ENCODE data around the gene OXTR. TPM values are rescaled to one million over a fixed set of nuclear protein-coding genes. Genes with fewer than 3 reads are reported as not detected.
"Not testable (repeated sequence)": the region's sequence is repeated elsewhere in the genome, so short reads cannot be mapped to it uniquely, and the experiment has no call there.

The OXTR gene
- total RNA-seq, 1 experiment from 2014 or later, result 3.4 TPM

- Mint-ChIP-seq H3K36me3 (ENCODE audit: insufficient read depth, unreplicated experiment) (no peaks in the 10 kb centered on the region), H3K4me3 (ENCODE audit: low read depth, unreplicated experiment) (no peak overlapping the region), H3K27me3 (ENCODE audit: unreplicated experiment) (peaks cover 27% of the 10 kb centered on the region), H3K4me1 (ENCODE audit: low read depth, unreplicated experiment) (peaks cover 18% of the 10 kb centered on the region), H3K27ac (ENCODE audit: unreplicated experiment) (peak overlapping the region; percentile 4), H3K9me3 (ENCODE audit: low read depth, unreplicated experiment) (peaks cover 3% of the 10 kb centered on the region)
- CTCF ChIA-PET, result no interaction called here
- BruUV-seq (replicated peaks), result no TSS peak
- TF ChIP-seq CTCF (IDR thresholded peaks at IDR 0.05; ENCODE audit: unreplicated experiment), result no peak
- no peak for DNase-seq
- intact Hi-C loops (cut with micrococcal nuclease; ENCODE audit: unreplicated experiment), result no loop called here
Measured at GRCh38 chr3:8727605-8728512, 41.6 kb downstream of the OXTR start.

DNA sequence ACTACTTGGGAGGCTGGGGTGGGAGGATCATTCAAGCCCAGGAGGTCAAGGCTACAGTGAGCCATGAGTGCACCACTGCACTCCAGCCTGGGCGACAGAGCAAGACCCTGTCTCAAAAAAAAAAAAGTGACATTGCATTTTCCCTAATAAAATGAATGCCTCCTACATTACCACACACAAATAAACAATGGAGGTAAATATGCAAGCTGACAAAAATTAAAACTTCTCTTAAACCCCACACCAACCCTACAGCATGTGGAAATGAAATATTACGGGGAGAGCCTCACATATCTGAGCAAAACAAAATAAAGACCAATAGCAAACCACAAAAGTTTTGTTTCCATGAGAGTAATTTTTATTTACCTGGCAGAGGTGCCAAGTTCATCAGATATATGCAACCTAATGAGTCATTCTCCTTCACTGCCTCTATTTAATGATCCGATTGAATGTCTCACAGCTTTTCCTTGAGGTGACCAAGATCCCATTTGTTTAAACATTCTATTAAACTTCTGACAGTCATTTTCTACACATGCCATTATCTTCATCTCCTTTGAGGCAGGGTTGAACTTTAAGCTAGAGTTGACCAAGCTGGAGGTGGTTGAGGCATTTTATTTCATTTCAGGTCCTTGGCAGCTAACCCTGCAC is 45.2 kb downstream of the OXTR start:
- CTCF ChIA-PET, result interaction anchor here (0.7 to 0.9 kb wide), 2 partner anchors 17 to 45 kb away, joined by 4 read pairs; partner anchors contain the start of gene OXTR
- no peaks in the 10 kb centered on the region for H3K36me3 Mint-ChIP-seq (ENCODE audit: insufficient read depth, unreplicated experiment)
- intact Hi-C loops (cut with micrococcal nuclease; ENCODE audit: unreplicated experiment), result no loop called here

GRCh38 chr3:8723612-8724011 is 45.8 kb downstream of the OXTR start:
- H3K36me3 Mint-ChIP-seq (ENCODE audit: insufficient read depth, unreplicated experiment), result no peaks in the 10 kb centered on the region
- DNase-seq, result no peak
- intact Hi-C loops (cut with micrococcal nuclease; ENCODE audit: unreplicated experiment), result no loop called here

More for the DNA sequence above, 45.2 kb downstream of the OXTR start:
- Mint-ChIP-seq H3K4me1 (ENCODE audit: low read depth, unreplicated experiment) (peaks cover 18% of the 10 kb centered on the region), H3K9me3 (ENCODE audit: low read depth, unreplicated experiment) (peaks cover 3% of the 10 kb centered on the region), H3K27ac (ENCODE audit: unreplicated experiment) (peak overlapping the region; percentile 23), H3K27me3 (ENCODE audit: unreplicated experiment) (peaks cover 6% of the 10 kb centered on the region), H3K4me3 (ENCODE audit: low read depth, unreplicated experiment) (peak overlapping the region; percentile 19)
- BruUV-seq (replicated peaks), result no TSS peak
- DNase-seq, result no peak
- TF ChIP-seq CTCF (IDR thresholded peaks at IDR 0.05; ENCODE audit: unreplicated experiment), result no peak

GRCh38 chr3:8722808-8723207 is 46.6 kb downstream of the OXTR start:
- Mint-ChIP-seq H3K4me1 (ENCODE audit: low read depth, unreplicated experiment) (peaks cover 18% of the 10 kb centered on the region), H3K27ac (ENCODE audit: unreplicated experiment) (no peak overlapping the region), H3K27me3 (ENCODE audit: unreplicated experiment) (no peaks in the 10 kb centered on the region), H3K4me3 (ENCODE audit: low read depth, unreplicated experiment) (no peak overlapping the region), H3K9me3 (ENCODE audit: low read depth, unreplicated experiment) (peaks cover 3% of the 10 kb centered on the region), H3K36me3 (ENCODE audit: insufficient read depth, unreplicated experiment) (no peaks in the 10 kb centered on the region)
- intact Hi-C loops (cut with micrococcal nuclease; ENCODE audit: unreplicated experiment), result no loop called here
- no TSS peak for BruUV-seq (replicated peaks)
- DNase-seq, result no peak
- CTCF ChIA-PET, result no interaction called here
- no peak for TF ChIP-seq CTCF (IDR thresholded peaks at IDR 0.05; ENCODE audit: unreplicated experiment)

More at GRCh38 chr3:8723612-8724011, 45.8 kb downstream of the OXTR start:
- H3K27me3 Mint-ChIP-seq (ENCODE audit: unreplicated experiment), result no peaks in the 10 kb centered on the region
- peaks cover 18% of the 10 kb centered on the region for H3K4me1 Mint-ChIP-seq (ENCODE audit: low read depth, unreplicated experiment)
- H3K4me3 Mint-ChIP-seq (ENCODE audit: low read depth, unreplicated experiment), result no peak overlapping the region
- H3K9me3 Mint-ChIP-seq (ENCODE audit: low read depth, unreplicated experiment), result peaks cover 3% of the 10 kb centered on the region
- no TSS peak for BruUV-seq (replicated peaks)
- CTCF ChIA-PET, result no interaction called here
- no peak for TF ChIP-seq CTCF (IDR thresholded peaks at IDR 0.05; ENCODE audit: unreplicated experiment)
- H3K27ac Mint-ChIP-seq (ENCODE audit: unreplicated experiment), result no peak overlapping the region

DNA sequence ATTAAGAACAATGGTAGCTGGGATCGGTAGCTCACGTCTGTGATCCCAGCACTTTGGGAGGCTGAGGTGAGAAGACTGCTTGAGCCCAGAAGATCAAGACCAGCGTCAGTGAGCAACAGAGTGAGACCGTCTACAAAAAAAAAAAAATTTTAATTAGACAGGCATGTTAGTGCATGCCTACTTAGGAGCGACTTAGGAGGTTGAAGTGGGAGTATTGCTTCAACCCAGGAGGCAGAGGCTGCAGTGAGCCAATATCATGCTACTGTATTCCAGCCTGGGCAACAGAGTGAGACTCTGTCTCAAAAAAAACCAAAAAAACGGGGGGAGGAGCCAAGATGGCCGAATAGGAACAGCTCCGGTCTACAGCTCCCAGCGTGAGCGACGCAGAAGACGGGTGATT is 53.7 kb downstream of the OXTR start:
- BruUV-seq (replicated peaks); H3K27ac Mint-ChIP-seq (ENCODE audit: unreplicated experiment); DNase-seq; H3K4me1 Mint-ChIP-seq (ENCODE audit: low read depth, unreplicated experiment); intact Hi-C loops (cut with micrococcal nuclease; ENCODE audit: unreplicated experiment); H3K4me3 Mint-ChIP-seq (ENCODE audit: low read depth, unreplicated experiment); H3K36me3 Mint-ChIP-seq (ENCODE audit: insufficient read depth, unreplicated experiment); H3K9me3 Mint-ChIP-seq (ENCODE audit: low read depth, unreplicated experiment): not testable (repeated sequence)
- CTCF ChIA-PET, result interaction anchor here (0.7 kb wide), 1 partner anchor 761 kb away, joined by 3 read pairs; no protein-coding TSS in a partner anchor
- H3K27me3 Mint-ChIP-seq (ENCODE audit: unreplicated experiment), result peaks cover 35% of the 10 kb centered on the region

All from Calu3 (cell line).